Activated CD4-positive, CD25-positive, alpha-beta regulatory T cell treated with anti-CD3 and anti-CD28 coated beads, Interleukin-2, amount 50 U/mL, for 72 hours (primary cell): ENCODE results near the gene EXOC4.

Experiments
- DNase-seq: peaks from one replicate; pipeline ENCODE4 v3.0.0; 2021

EXOC4 gene

GRCh38 chr7:133550145-133550544, 297.3 kb downstream of the EXOC4 start:
- no peak for DNase-seq

- no peak for DNase-seq
Observed at GRCh38 chr7:133550811-133551210, 297.9 kb downstream of the EXOC4 start.

- no peak for DNase-seq
Observed at GRCh38 chr7:133551466-133551865, 298.6 kb downstream of the EXOC4 start.

GRCh38 chr7:133552079-133552478, 299.2 kb downstream of the EXOC4 start:
- no peak for DNase-seq

- no peak for DNase-seq
Observed at GRCh38 chr7:133554330-133554729, 301.5 kb downstream of the EXOC4 start.

- no peak for DNase-seq
Observed at GRCh38 chr7:133556048-133556447, 303.2 kb downstream of the EXOC4 start.

- DNase-seq = no peak
Observed at GRCh38 chr7:133556553-133556952, 303.7 kb downstream of the EXOC4 start.

GRCh38 chr7:133560900-133561299, 308.0 kb downstream of the EXOC4 start:
- DNase-seq = no peak

GRCh38 chr7:133561396-133561795, 308.5 kb downstream of the EXOC4 start:
- no peak for DNase-seq

GRCh38 chr7:133562621-133563020, 309.7 kb downstream of the EXOC4 start:
- no peak for DNase-seq

GRCh38 chr7:133563251-133563650, 310.4 kb downstream of the EXOC4 start:
- DNase-seq = no peak

GRCh38 chr7:133564484-133564883, 311.6 kb downstream of the EXOC4 start:
- DNase-seq = no peak

GRCh38 chr7:133568544-133568943, 315.7 kb downstream of the EXOC4 start:
- no peak for DNase-seq

GRCh38 chr7:133570321-133570720, 317.4 kb downstream of the EXOC4 start:
- no peak for DNase-seq

GRCh38 chr7:133571076-133571475, 318.2 kb downstream of the EXOC4 start:
- DNase-seq = no peak

GRCh38 chr7:133572087-133572486, 319.2 kb downstream of the EXOC4 start:
- no peak for DNase-seq

GRCh38 chr7:133572843-133573242, 320.0 kb downstream of the EXOC4 start:
- DNase-seq = no peak

- DNase-seq = no peak
Observed at GRCh38 chr7:133573554-133574265, 320.8 kb downstream of the EXOC4 start.

GRCh38 chr7:133575726-133576440, 323.0 kb downstream of the EXOC4 start:
- no peak for DNase-seq

- no peak for DNase-seq
Observed at GRCh38 chr7:133576612-133577168, 323.8 kb downstream of the EXOC4 start.

- no peak for DNase-seq
Observed at GRCh38 chr7:133582766-133583523, 330.1 kb downstream of the EXOC4 start.

GRCh38 chr7:133583545-133584171, 330.8 kb downstream of the EXOC4 start:
- no peak for DNase-seq
